Activated CD4-positive, alpha-beta T cell treated with anti-CD3 and anti-CD28 coated beads, Interleukin-2, amount 10 ng/mL, durations not matched to agents 7 days and 5 days (primary cell): ENCODE data around the gene VIPR2. TPM values are rescaled to one million over a fixed set of nuclear protein-coding genes. Genes with fewer than 3 reads are reported as not detected.
"Not testable (repeated sequence)": the region's sequence is repeated elsewhere in the genome, so short reads cannot be mapped to it uniquely, and the experiment has no call there.

ENCODE experiments used
- CTCF ChIA-PET: fragments of 350-600 bp; sonication (Branson Sonifier 250); formaldehyde crosslinking; loops from one replicate; lab custom pipeline; 2021; ENCODE audit warnings: antibody characterized with exemption; lab: Charles Lee
- POLR2A ChIA-PET: fragments of 350-600 bp; sonication (Branson Sonifier 250); formaldehyde crosslinking; loops from one replicate; lab custom pipeline; 2021; ENCODE audit warnings: antibody characterized with exemption; lab: Charles Lee
- DNase-seq: peaks from one replicate; pipeline ENCODE4 v3.0.0-alpha.2; 2020
- H3K27ac Mint-ChIP-seq: one replicate; pipeline ENCODE4 v1.8.0; 2021; ENCODE audit warnings: mild to moderate bottlenecking, moderate library complexity, mixed read lengths
- H3K27me3 Mint-ChIP-seq: one replicate; pipeline ENCODE4 v1.8.0; 2021; ENCODE audit warnings: mixed read lengths
- H3K36me3 Mint-ChIP-seq: one replicate; pipeline ENCODE4 v1.8.0; 2021; ENCODE audit warnings: low read depth, mixed read lengths
- H3K4me1 Mint-ChIP-seq: one replicate; pipeline ENCODE4 v1.8.0; 2021; ENCODE audit warnings: mixed read lengths
- H3K4me3 Mint-ChIP-seq: one replicate; pipeline ENCODE4 v1.8.0; 2021; ENCODE audit warnings: mild to moderate bottlenecking, moderate library complexity, mixed read lengths
- H3K9me3 Mint-ChIP-seq: one replicate; pipeline ENCODE4 v1.8.0; 2021; ENCODE audit warnings: mixed read lengths
- total RNA-seq, 2 experiments: library from RNA; stranded (reverse); gene quantifications; one replicate each; pipeline ENCODE4 v1.2.3, GENCODE V29; 2021

The VIPR2 gene
- total RNA-seq, 2 experiments from 2014 or later, result not detected

DNA sequence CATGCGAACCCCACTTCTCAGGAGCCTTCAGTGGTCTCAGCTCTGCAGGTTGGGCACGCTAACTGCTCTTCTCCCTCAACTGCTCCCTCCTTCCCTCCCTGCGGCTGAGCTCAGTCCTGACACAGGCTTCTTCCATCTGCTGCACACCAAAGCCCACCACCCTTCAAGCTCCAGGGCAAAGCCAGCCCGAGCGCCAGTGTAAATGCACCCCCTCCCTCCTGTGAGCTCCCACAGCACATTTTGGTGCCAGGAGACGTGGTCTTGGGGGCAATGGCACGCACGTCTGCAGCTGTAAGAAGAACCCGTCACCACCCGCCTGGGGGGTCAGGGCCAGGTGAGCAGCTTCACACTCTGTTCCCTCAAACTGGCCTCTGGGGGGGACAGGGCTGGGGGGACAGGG lies 15.9 kb downstream of the VIPR2 start:
- no peaks in the 10 kb centered on the region for H3K9me3 Mint-ChIP-seq
- ChIA-PET POLR2A (no interaction called here), CTCF (no interaction called here)
- no peak overlapping the region for H3K4me3 Mint-ChIP-seq
- no peaks in the 10 kb centered on the region for H3K4me1 Mint-ChIP-seq
- no peak overlapping the region for H3K27ac Mint-ChIP-seq
- DNase-seq, result no peak
- H3K27me3 Mint-ChIP-seq, result peaks cover 9% of the 10 kb centered on the region
- H3K36me3 Mint-ChIP-seq, result no peaks in the 10 kb centered on the region

DNA sequence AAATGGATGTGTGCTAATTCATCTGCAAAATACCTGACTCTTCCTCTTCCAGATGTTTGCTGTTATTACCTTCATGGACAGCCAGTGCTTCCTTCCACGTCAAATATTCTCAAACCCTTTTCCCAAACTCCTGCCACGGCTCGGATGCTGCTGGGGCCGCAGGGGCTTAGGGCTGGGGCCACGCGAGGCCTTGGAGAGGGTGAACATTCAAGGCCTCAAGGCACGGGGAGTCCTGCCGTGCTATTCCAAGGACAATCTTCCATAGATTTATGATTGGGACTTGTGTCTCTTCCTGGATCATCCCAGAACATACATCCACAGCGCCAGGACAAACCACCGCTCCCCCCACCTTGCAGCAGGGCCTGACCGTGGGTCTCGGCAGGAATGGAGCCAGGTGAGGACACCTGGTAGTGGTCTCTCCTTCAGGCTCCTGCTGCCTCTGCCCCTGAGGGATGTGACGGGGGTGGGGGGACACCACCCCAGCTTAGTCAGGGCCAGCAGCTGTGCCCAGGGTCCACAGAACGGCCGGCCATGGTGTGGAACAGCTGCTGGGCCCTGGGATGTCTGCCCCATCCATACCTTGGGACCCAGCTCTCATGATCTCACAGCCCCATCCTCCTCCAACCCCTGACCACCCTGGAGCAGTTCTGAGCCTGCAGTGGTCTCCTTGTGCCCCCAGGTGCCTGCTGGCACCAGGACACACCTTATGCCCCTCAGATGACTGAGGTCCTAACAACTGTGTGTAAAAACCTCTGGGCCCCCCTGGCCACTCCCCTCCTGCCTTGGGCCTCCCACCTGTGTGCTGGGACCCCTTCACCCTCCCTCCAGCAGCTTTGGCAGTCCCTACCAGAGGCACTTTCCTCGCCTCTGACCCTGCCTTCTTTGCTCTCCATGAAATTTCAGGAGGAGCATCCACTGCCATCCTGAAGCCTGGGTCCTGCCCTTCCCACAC lies 16.7 kb downstream of the VIPR2 start:
- DNase-seq, result no peak
- H3K36me3 Mint-ChIP-seq, result no peaks in the 10 kb centered on the region
- no peaks in the 10 kb centered on the region for H3K9me3 Mint-ChIP-seq
- H3K4me3 Mint-ChIP-seq, result no peak overlapping the region
- POLR2A ChIA-PET, result no interaction called here
- peaks cover 9% of the 10 kb centered on the region for H3K27me3 Mint-ChIP-seq
- CTCF ChIA-PET, result no interaction called here
- H3K4me1 Mint-ChIP-seq, result no peaks in the 10 kb centered on the region
- H3K27ac Mint-ChIP-seq, result no peak overlapping the region

- ChIA-PET POLR2A (no interaction called here), CTCF (no interaction called here)
- no peak overlapping the region for H3K27ac Mint-ChIP-seq
- no peak overlapping the region for H3K4me3 Mint-ChIP-seq
- no peaks in the 10 kb centered on the region for H3K9me3 Mint-ChIP-seq
- H3K4me1 Mint-ChIP-seq, result no peaks in the 10 kb centered on the region
- H3K27me3 Mint-ChIP-seq, result peaks cover 9% of the 10 kb centered on the region
- DNase-seq, result no peak
- no peaks in the 10 kb centered on the region for H3K36me3 Mint-ChIP-seq
Measured at GRCh38 chr7:159126311-159127260, 18.1 kb downstream of the VIPR2 start.

- H3K4me1 Mint-ChIP-seq, result no peaks in the 10 kb centered on the region
- H3K27ac Mint-ChIP-seq, result no peak overlapping the region
- ChIA-PET CTCF (no interaction called here), POLR2A (no interaction called here)
- peaks cover 9% of the 10 kb centered on the region for H3K27me3 Mint-ChIP-seq
- no peaks in the 10 kb centered on the region for H3K9me3 Mint-ChIP-seq
- no peaks in the 10 kb centered on the region for H3K36me3 Mint-ChIP-seq
- no peak for DNase-seq
- no peak overlapping the region for H3K4me3 Mint-ChIP-seq
Measured at GRCh38 chr7:159125955-159126270, 18.8 kb downstream of the VIPR2 start.

- Mint-ChIP-seq H3K4me1 (no peaks in the 10 kb centered on the region), H3K4me3 (no peak overlapping the region), H3K27ac (no peak overlapping the region), H3K9me3 (no peaks in the 10 kb centered on the region), H3K27me3 (peaks cover 9% of the 10 kb centered on the region), H3K36me3 (no peaks in the 10 kb centered on the region)
- POLR2A ChIA-PET, result no interaction called here
- CTCF ChIA-PET, result no interaction called here
- DNase-seq, result no peak
Measured at GRCh38 chr7:159125104-159125954, 19.3 kb downstream of the VIPR2 start.

DNA sequence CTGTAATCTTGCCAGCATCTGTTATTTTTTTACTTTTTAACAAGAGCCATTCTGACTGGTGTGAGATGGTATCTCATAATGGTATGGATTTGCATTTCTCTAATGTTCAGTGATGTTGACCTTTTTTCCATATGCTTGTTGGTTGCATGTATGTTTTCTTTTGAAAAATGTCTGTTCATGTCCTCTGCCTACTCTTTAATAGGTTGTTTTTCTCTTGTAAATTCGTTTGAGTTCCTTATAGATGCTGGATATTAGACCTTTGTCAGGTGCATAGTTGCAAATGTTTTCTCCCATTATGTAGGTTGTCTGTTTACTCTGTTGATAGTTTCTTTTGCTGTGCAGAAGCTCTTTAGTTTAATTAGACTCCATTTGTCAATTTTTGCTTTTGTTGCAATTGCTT lies 20.9 kb downstream of the VIPR2 start:
- H3K36me3 Mint-ChIP-seq, POLR2A ChIA-PET, CTCF ChIA-PET, H3K27me3 Mint-ChIP-seq, H3K9me3 Mint-ChIP-seq, H3K4me1 Mint-ChIP-seq, H3K4me3 Mint-ChIP-seq, H3K27ac Mint-ChIP-seq, DNase-seq: not testable (repeated sequence)

- H3K27ac Mint-ChIP-seq, CTCF ChIA-PET, H3K4me3 Mint-ChIP-seq, DNase-seq, H3K4me1 Mint-ChIP-seq, H3K27me3 Mint-ChIP-seq, H3K9me3 Mint-ChIP-seq, H3K36me3 Mint-ChIP-seq, POLR2A ChIA-PET: not testable (repeated sequence)
Measured at GRCh38 chr7:159123294-159123693, 21.4 kb downstream of the VIPR2 start.

DNA sequence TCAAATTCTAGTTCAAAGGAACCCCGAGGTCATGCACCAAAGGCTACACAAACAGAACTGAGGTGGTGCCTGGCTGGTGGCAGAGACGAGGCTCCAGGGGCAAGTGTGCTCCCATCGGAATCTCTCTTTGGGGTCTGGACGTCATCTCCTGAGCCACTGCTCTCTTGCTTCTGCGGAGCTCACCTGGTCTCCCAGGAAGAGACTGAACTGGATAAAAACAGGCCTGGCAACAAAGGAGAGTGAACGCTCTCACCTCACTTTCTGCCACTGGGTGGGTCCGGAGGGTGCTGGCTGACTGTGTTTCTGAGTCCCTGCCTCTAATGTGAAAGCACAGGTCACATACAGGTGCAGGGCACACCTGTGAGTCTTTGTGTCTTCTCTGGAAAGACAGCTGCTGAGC lies 22.4 kb downstream of the VIPR2 start:
- no peak for DNase-seq
- Mint-ChIP-seq H3K9me3 (no peaks in the 10 kb centered on the region), H3K36me3 (no peaks in the 10 kb centered on the region), H3K4me1 (no peaks in the 10 kb centered on the region), H3K27ac (no peak overlapping the region), H3K27me3 (peaks cover 9% of the 10 kb centered on the region), H3K4me3 (no peak overlapping the region)
- CTCF ChIA-PET, result no interaction called here
- POLR2A ChIA-PET, result no interaction called here

DNA sequence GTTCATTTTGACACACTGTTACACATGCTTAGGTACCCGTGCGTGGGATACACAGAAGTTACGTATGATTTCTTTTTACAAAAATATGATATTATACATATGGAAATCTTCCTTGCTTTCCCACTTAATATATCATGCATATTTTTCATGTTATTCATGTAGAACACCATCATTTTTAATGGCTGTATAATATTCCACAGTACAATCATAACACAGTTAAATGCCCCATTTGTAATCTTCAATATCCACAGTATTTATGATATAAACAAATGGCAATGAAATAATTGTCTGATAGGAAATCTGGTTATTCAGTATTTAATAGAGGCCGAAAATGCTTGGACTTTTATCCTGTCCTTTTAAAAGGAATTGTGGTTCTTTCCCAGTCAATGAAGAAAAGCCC lies 23.2 kb downstream of the VIPR2 start:
- Mint-ChIP-seq H3K9me3 (no peaks in the 10 kb centered on the region), H3K4me3 (no peak overlapping the region), H3K27ac (no peak overlapping the region), H3K4me1 (no peaks in the 10 kb centered on the region), H3K36me3 (no peaks in the 10 kb centered on the region), H3K27me3 (peaks cover 9% of the 10 kb centered on the region)
- CTCF ChIA-PET, result no interaction called here
- POLR2A ChIA-PET, result no interaction called here
- no peak for DNase-seq

DNA sequence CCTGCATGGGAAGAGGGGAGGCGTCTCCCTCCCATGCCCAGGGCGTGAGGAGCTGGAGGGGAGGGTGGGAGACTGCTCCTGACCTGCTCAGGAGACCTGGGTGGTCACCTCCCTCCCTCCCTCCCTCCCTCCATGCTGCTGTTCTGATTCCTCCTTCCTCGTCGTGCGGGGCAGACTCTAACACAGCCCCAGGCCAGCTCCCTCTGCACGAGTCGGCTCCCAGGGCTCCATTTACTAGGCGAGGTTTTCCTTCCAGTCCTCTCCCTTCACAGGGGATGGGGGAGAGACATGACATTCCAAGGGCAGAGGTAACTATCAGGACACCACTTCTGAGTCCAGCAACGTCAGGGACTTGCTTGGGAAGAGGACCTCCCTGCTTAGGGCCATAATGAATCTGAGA lies 23.6 kb downstream of the VIPR2 start:
- ChIA-PET CTCF (interaction anchor here (0.7 kb wide), 1 partner anchor 465 kb away, joined by 3 read pairs; no protein-coding TSS in a partner anchor), POLR2A (no interaction called here)
- Mint-ChIP-seq H3K27me3 (peaks cover 9% of the 10 kb centered on the region), H3K36me3 (no peaks in the 10 kb centered on the region), H3K9me3 (no peaks in the 10 kb centered on the region), H3K27ac (no peak overlapping the region), H3K4me1 (no peaks in the 10 kb centered on the region), H3K4me3 (no peak overlapping the region)
- no peak for DNase-seq

DNA sequence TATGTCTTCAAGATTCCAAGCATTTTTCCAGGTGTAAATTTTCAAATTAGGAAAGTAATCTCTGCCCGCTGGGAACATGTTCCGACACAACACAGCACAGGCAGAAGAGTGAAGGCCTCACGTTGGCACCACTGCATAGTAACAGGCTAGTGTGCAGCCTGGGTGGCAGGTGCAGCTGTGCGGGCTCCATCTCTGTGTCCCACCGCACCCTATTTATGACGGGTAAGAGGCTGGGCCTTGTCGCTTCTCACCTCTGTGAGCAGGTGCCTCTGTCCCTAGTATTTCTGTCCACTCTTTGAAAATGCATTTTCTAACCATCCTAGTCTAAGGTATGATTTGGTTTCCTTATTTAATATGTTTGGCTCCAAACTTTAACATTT lies 24.1 kb downstream of the VIPR2 start:
- ChIA-PET CTCF (interaction anchor here (0.7 kb wide), 1 partner anchor 464 kb away, joined by 3 read pairs; no protein-coding TSS in a partner anchor), POLR2A (no interaction called here)
- Mint-ChIP-seq H3K9me3 (no peaks in the 10 kb centered on the region), H3K27ac (no peak overlapping the region), H3K4me1 (no peaks in the 10 kb centered on the region), H3K36me3 (no peaks in the 10 kb centered on the region), H3K27me3 (peaks cover 9% of the 10 kb centered on the region), H3K4me3 (no peak overlapping the region)
- DNase-seq, result no peak

GRCh38 chr7:159119851-159120539 lies 24.7 kb downstream of the VIPR2 start:
- no peaks in the 10 kb centered on the region for H3K4me1 Mint-ChIP-seq
- POLR2A ChIA-PET, result no interaction called here
- CTCF ChIA-PET, result no interaction called here
- no peak overlapping the region for H3K4me3 Mint-ChIP-seq
- H3K9me3 Mint-ChIP-seq, result no peaks in the 10 kb centered on the region
- H3K27ac Mint-ChIP-seq, result no peak overlapping the region
- H3K27me3 Mint-ChIP-seq, result peaks cover 9% of the 10 kb centered on the region
- no peaks in the 10 kb centered on the region for H3K36me3 Mint-ChIP-seq
- DNase-seq, result no peak
